Measurements from ENCODE around the gene SLC1A3.

SLC1A3 gene

GRCh38 chr5:36600917-36601527 lies 5.4 kb upstream of the SLC1A3 start:
- no peak for DNase-seq

GRCh38 chr5:36602704-36603321 lies 3.6 kb upstream of the SLC1A3 start:
- no peak for DNase-seq

GRCh38 chr5:36605241-36605640 lies 1.2 kb upstream of the SLC1A3 start:
- DNase-seq, result no peak

- no peak for DNase-seq
These were observed 374 bp upstream of the SLC1A3 start for GRCh38 chr5:36606036-36606427.

GRCh38 chr5:36607114-36607571 lies 737 bp downstream of the SLC1A3 start:
- DNase-seq, result no peak

- DNase-seq, result no peak
These were observed 1.7 kb downstream of the SLC1A3 start for GRCh38 chr5:36607838-36608783.

- no peak for DNase-seq
These were observed 4.2 kb downstream of the SLC1A3 start for GRCh38 chr5:36610621-36611020.

- no peak for DNase-seq
These were observed 5.3 kb downstream of the SLC1A3 start for GRCh38 chr5:36611520-36612274.

- DNase-seq, result no peak
These were observed 6.8 kb downstream of the SLC1A3 start for GRCh38 chr5:36613241-36613640.

- DNase-seq, result no peak
These were observed 7.6 kb downstream of the SLC1A3 start for GRCh38 chr5:36613771-36614656.

GRCh38 chr5:36614657-36615308 lies 8.4 kb downstream of the SLC1A3 start:
- DNase-seq, result no peak

GRCh38 chr5:36619012-36619635 lies 12.7 kb downstream of the SLC1A3 start:
- DNase-seq, result no peak

- DNase-seq, result no peak
These were observed 15.6 kb downstream of the SLC1A3 start for GRCh38 chr5:36621985-36622384.

GRCh38 chr5:36623832-36624231 lies 17.4 kb downstream of the SLC1A3 start:
- no peak for DNase-seq

- DNase-seq, result no peak
These were observed 17.9 kb downstream of the SLC1A3 start for GRCh38 chr5:36624277-36624676.

- DNase-seq, result no peak
These were observed 22.3 kb downstream of the SLC1A3 start for GRCh38 chr5:36628695-36629094.

- DNase-seq, result no peak
These were observed 23.3 kb downstream of the SLC1A3 start for GRCh38 chr5:36629729-36630128.

- DNase-seq, result no peak
These were observed 24.1 kb downstream of the SLC1A3 start for GRCh38 chr5:36630201-36631145.

- no peak for DNase-seq
These were observed 24.7 kb downstream of the SLC1A3 start for GRCh38 chr5:36631154-36631553.

Data from COR-L47 (cell line).